HG03175 (cell line): ENCODE data around the gene SLITRK2.

Source experiments
- ATAC-seq: cut with Tn5 transposase; IDR thresholded peaks from one replicate; pipeline ENCODE4 v1.9.1; 2021; ENCODE audit warnings: mild to moderate bottlenecking, moderate library complexity; ENCODE audit not compliant: unreplicated experiment

SLITRK2 gene, protein sequence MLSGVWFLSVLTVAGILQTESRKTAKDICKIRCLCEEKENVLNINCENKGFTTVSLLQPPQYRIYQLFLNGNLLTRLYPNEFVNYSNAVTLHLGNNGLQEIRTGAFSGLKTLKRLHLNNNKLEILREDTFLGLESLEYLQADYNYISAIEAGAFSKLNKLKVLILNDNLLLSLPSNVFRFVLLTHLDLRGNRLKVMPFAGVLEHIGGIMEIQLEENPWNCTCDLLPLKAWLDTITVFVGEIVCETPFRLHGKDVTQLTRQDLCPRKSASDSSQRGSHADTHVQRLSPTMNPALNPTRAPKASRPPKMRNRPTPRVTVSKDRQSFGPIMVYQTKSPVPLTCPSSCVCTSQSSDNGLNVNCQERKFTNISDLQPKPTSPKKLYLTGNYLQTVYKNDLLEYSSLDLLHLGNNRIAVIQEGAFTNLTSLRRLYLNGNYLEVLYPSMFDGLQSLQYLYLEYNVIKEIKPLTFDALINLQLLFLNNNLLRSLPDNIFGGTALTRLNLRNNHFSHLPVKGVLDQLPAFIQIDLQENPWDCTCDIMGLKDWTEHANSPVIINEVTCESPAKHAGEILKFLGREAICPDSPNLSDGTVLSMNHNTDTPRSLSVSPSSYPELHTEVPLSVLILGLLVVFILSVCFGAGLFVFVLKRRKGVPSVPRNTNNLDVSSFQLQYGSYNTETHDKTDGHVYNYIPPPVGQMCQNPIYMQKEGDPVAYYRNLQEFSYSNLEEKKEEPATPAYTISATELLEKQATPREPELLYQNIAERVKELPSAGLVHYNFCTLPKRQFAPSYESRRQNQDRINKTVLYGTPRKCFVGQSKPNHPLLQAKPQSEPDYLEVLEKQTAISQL

DNA sequence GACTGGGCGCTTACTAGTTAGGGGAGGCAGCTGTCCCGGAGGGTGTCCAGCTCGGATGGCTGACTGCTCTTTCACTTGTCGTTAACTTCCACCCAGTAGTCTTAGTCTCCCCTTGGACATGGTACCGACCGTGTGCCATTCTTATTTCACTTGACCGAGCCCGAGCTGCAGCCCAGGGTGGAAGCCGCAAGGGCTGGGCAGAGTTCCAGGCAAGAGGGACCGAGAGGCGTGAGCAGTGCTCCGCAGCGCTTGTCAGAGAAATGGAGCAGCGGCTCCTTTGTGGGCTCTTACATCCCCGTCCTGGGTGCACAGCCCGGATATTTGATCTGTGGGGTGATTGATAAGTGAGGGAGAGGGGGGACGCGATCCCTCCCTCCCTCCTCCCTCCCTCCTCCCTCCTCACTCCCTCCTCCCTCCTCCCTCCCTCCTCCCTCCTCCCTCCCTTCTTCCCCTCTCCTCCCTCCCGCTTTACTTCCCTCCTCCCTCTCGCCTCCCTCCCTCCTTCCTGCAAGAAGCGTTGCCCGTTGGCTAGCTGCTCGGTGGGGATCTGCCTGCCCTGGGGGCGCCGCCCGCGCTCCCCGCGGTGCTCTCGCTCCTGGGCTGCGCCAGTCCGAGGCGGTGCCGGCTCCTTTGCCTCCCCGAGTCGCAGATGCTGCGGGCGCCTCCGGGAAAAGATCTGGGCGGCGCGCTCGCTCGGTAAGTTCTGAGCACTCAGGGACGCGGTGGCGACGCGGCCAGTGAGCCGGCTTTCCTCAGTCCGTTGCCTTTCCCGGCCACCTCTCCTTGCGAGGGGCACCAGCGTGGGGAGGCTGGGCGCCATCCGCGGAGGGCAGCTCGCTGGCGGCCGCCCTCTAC is at the start of gene SLITRK2:
Gene SLITRK2 (plus strand): TSS at position 499 of the 855 bp plus-strand sequence. CDS start 4,597 bp downstream, outside the sequence.
- ATAC-seq, result no peak

DNA sequence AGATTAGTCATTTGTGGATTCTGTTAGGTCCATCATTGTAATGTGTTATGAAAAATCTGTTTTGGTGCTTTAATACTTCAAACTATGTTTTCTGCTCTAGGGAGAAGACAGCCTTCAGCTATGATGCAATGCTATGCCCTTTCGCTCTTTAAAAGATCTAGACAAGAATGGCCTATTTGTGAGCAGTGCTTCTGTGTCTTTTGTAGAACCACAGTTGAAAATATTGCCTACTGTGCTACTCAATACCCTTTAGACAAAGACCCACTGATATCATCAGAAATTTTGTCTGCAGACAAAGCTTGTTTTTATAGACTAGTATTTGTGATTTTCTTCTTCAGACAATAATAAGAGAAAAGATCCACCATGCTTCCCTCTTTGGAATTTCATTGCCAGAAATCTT is 44.6 kb upstream of the SLITRK2 start:
- ATAC-seq, result no peak

DNA sequence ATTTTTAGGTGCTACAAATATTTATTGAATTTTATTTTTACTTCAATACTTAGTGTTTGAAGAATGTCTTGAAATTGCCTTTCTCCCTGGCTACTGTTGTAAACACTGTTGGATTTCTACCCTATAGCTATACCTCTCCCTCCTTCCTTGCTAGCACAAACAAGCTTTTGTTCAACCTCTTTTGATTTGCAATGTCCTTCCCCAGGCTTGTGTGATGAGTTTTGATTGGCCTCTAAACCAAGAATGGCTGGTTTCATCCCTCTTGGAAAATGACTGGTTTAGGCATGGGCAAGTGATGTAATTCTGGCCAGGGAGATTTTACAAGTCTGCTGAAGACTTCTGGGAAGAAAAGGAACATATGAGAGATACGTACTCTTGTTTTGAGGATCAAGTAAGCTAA is 25.3 kb upstream of the SLITRK2 start:
- ATAC-seq, result no peak

DNA sequence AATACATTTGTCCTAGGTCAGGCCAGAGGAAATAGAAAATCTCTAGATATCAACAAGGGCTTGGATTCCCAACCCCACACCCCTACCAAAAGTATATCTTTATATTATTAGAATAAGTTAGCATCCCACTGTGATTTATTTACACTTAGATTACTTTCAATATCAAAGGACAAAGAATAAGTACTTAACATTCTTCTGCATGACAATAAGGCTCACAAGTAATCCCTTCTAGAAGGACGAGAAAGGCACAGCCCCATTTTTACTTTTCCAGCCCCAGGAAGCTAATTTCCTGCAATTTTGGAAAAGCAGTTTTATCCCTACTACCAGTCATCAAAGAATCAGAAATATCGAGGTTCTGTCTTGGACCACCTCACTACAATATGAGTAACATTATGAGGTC is 14.1 kb upstream of the SLITRK2 start:
- no peak for ATAC-seq

DNA sequence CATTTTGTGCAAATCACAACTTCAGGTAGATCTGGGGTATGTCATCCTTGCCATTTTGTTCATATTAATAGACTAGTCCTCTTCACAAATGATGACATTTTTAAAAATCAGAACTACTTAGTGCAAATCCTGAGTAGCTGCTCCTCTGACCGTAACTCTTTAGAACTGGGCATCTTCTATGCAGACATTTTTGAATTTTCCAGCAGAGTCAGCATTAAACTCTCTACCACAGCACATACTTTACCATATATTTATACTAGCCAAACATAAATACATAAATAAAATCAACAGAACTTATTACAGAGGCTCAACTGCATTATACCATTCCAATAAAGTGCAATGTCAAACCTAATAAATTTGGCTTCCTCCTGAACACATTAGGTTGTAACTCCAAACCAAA is 4.5 kb upstream of the SLITRK2 start:
- ATAC-seq, result no peak

DNA sequence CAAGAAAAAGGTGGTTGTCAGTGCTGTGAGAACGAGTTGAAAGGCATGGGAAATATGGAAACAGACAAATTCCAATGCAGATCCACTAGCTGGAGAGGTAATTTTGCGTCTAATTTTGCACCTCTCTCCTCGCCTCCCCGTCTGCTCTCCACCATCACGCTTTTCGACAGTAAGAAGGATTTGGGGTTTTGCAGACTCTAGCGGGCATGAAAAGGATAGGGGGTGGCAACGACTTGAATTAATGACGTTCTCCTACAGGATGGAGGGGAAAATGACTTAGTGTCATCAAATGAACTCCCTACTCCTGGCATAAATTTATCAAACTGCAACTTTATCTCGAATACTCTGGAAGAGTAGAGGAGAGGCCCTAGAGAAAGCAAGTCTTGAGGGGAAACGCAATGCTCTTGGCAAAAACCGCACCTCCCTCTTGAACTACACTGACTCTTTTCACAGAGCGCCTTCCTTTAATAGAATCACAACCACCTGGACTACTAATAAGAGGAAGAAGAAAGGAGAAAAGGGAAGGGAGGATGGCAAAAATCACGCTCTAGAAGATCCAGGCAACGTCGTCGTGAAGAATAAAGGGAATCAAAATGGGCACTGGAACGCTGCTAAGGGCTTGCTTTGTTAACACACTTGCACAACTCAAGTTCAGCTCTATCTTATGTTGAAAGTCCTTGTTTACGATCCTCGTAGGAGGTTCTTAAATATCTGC is 871 bp upstream of the SLITRK2 start:
- ATAC-seq, result no peak

DNA sequence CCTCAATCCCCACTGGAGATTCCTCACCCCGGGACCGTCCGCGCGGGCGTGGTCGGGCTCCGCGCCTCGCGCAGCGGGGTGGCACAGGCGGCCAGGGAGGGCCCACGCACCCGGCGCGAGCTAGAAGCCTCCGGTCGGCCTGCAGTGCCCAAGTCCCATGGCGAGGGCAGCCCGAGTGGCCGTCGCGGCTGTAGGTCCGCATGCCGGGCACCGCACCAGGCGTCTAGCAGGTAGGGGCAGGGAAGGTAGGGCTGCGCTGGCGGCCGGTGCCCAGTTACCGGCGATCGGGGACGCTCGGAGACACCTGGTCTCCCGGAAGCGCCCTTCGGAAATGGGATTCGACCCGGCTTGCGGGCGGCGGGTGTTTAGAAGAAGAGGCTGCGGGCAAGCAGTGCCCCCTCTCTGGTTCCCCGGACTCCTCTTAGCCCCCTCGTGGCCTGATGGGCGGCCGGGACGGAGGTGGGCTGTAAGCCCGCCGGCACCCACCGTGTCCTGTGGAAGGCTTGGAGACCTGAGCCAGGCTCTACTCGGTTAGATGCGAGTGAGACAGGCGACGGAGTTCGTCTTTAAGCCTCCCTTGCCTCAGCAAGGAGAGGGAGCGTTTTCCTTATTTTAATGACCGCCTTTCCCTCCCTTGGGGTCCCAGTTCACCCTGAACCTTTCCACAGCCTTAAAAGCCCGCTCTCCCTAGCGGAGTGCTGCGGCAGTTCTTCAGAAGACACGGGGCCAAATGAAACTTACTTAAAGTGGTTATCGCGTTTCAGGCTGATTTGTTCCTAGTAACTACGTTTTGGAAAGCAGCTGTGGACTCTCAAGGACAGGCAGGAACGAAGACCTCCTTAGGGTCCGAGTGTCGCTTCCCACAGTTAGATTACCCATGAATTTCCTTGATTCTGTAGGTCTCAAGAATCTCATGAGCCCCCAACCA is 821 bp downstream of the SLITRK2 start:
- ATAC-seq, result no peak

DNA sequence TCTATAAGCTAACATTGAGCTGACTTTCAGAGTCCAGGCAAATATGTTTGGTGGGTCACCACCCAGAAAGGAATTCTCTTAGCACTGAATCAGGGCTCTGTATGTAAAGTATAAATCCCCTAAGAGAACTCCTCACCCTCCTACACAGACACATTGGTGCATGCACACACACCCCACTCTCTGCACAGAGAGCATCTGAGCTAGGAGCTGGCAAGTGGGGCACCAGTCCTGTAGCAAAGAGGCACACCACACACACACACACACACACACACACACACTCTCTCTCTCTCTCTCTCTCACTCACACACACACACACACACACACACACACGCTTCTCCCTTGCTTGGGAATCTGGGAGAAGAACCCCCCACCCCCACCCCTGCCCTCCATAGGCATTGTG is 3.2 kb downstream of the SLITRK2 start:
- no peak for ATAC-seq

DNA sequence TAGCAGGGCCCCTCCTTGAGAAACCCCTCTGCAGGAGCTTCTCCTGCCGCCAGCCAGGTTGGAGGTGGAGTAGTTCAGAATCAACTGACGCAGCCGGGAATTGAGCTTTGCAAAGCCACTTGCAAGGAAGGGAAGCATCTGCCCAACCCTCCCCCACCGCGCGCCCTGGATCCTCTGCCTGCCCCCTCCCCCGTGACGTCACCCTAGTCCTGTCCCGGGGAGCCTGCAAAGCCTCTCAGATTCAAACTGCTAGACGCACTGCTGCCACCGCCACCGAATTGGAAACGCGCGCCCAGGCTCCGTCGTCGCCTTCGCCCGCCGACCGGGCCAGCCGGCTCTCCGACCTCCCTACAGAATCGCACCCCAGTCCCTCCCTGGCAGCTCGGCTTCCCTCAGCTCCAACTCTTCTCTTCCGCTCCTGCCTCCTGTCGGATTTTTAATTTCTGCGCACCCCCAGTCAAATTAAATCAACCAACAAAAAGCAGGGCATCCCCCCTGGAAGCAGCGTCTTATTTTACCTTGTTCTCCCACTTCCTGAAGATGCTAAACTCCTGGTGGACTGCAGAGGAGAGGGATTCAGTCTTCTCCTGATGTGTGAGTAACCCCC is 3.8 kb downstream of the SLITRK2 start:
- no peak for ATAC-seq

DNA sequence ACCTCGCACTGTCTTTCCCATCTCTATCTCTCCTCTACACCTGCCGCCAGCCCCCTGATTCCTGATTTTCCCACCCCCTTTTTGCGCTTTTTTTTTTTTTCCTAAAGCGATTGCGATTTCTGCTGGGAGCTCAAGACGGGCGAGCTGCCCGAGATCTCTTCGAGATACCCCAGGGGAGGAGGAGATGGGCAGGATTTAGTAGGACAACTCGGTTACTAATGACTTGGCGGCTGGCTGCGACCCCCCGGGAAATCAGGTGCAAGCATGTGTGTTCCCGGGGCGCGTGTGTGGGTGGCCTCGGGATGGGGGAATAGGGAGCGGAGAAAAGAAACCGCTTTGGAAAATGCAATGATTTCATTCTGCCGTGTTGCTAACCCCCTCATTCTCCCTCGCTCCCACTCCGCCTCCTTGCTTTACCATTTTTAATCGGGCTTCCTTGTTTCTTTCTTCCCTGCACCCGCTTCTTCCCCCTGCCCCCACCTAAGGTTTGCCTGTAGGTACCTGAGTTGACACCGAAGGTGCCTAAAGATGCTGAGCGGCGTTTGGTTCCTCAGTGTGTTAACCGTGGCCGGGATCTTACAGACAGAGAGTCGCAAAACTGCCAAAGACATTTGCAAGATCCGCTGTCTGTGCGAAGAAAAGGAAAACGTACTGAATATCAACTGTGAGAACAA is 4.4 kb downstream of the SLITRK2 start:
- ATAC-seq, result no peak

DNA sequence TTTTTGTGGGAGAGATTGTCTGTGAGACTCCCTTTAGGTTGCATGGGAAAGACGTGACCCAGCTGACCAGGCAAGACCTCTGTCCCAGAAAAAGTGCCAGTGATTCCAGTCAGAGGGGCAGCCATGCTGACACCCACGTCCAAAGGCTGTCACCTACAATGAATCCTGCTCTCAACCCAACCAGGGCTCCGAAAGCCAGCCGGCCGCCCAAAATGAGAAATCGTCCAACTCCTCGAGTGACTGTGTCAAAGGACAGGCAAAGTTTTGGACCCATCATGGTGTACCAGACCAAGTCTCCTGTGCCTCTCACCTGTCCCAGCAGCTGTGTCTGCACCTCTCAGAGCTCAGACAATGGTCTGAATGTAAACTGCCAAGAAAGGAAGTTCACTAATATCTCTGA is 5.5 kb downstream of the SLITRK2 start:
- ATAC-seq, result no peak

DNA sequence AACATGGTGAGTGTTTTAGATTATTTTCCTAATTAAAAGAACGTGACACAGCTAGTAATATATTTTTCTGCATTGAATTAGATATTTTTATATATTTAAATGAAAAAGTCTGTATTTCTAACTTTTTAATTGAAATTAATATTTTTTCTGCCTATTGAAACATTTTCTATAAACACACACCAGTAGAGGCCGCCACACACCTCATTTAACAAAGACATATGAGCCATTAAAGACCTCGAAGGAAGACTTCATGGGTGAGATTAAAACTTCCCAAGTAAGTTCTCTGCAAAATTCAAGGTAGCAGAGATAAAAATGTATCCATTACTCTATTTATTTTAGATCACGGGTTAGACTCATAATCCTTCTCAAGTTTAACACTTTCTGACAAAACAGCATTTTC is 8.3 kb downstream of the SLITRK2 start:
- no peak for ATAC-seq

DNA sequence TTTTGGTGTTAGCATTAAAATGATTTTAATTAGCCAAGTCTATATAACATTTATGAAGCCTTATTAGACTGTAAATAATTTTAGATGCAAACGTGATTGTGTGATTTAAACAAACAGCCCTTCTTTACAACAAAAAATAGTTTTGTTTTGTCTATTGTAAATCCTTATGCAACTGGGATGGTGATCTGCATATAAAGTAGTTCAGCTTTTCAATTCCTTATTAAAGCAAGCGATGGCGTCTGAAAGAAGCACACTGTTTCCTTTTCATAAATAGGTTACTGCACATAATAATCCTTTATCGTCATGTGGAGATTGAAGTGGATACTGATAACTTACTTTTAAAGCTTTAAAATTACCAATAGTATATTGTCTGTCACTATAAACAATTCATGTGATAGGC is 8.8 kb downstream of the SLITRK2 start:
- no peak for ATAC-seq

DNA sequence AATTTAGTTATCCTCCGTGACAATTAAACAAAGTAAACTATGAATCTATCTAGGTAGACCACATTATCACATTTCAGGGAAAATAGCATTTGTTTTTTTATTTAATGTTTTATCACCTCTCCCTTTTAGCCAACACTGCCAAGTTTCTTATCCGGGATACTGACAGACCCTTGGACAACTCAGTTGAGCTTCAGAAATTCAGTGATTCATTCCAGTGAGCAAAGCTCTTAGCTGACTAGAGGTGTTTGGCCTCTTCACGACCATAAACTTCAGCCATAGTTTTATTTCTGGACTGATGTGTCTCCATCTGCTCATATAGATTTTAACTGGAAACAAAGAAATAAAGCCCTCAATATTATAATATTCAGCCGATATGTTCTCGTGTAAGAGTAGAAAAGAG is 15.2 kb downstream of the SLITRK2 start:
- ATAC-seq, result no peak

DNA sequence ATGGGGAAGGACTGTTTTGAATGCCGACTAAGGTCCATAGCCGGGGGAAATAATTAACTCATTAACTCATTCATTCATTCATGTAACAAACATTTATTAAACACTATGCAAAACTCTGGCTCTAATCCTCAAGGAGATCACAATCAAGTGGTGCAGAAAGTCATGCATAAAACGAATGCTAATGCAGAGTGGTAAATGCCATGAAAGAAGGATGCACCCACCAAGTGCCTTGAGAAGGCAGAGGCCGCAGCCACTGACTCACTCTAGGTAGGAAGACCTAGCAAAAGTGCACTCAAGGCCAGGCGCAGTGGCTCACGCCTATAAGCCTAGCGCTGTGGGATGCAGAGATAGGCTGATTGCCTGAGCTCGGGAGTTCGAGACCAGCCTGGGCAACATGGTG is 22.9 kb downstream of the SLITRK2 start:
- no peak for ATAC-seq

DNA sequence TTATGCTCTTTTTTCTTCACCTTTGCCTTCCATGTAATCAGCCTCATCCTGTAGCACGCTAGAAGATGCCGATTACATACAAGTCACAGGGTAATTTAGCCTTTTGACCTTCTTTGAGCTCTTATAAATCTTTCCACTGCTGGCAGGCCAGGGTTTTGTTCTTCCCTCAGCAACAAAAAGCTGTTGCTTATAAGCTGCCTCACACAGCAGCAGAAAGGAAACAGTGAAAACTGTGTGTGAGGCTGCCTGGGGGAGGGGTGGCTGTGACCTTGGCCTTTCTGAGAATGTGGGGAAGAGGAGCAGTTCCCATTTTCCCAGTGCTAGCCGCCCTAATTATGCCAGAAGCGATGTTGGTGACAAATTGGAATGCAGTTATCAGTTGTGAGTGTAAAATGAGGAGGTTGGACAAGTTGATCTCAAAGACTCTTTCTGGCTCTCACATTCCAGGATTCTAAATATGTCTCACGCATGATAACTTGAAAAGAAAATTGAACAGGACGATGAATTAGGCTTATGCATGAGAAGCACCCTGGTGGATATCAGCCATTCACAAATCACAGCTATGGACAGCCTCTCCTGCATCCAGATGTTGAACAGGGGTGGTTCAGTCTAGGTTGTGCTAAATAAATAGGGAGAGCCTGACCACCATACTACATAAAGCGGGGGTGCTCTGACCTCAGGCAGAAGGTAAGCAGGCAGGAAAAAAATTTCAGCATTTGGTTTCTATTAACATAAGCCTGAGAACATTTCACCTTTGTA is 25.7 kb downstream of the SLITRK2 start:
- ATAC-seq, result no peak

DNA sequence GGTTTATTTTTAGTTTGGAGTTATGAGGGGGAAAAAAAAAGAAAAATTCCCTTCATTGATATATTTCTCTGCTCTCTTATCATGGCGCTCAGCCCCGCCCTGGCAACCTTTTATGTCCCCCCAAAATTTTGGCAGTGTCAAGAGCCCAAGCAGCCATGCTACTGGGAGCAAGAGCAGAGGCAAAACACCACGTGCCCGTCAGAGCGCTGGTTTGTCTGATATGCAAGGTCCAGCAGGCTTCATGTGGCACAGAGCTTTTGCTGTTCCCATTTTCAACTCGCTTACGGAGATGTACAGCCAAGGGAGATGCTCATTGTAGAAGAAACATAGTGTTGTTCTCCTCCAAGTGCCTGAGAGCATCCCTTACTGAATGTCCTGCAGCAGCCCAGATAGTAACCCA is 27.3 kb downstream of the SLITRK2 start:
- ATAC-seq, result no peak

DNA sequence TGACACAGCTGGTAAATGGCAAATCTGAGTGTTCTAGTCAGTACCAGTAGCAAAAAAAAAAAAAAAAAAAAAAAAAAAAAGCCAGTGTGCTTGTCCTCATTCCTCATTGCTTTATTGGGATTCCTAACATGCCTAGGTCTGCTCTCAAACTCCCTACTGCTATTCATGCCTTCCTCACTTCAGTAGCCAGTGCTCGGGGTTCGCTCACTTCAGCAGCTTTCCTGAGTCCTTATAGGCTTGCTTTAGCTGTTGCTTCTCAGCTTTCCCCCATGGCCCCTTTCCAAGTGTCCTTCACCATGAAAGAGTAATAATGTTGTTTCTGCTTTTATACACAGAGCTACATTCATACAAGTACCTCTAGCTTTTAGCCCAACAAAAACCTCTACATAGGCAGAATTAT is 30.8 kb downstream of the SLITRK2 start:
- ATAC-seq, result no peak
